GM12891 (cell line): ENCODE measurements around the gene UBE2U.

Experiments used
- POLR2A ChIP-seq: IDR thresholded peaks from 2 replicates; pipeline ENCODE4 v1.6.1; 2011; ENCODE audit warnings: low read depth, low read length, control low read depth
- SPI1 ChIP-seq: IDR thresholded peaks from 2 replicates; pipeline ENCODE4 v1.6.1; 2011; ENCODE audit warnings: low read depth, low read length, control low read depth
- TAF1 ChIP-seq: IDR thresholded peaks from 2 replicates; pipeline ENCODE4 v1.6.1; 2011; ENCODE audit warnings: low read depth, low read length, control low read depth

DNA sequence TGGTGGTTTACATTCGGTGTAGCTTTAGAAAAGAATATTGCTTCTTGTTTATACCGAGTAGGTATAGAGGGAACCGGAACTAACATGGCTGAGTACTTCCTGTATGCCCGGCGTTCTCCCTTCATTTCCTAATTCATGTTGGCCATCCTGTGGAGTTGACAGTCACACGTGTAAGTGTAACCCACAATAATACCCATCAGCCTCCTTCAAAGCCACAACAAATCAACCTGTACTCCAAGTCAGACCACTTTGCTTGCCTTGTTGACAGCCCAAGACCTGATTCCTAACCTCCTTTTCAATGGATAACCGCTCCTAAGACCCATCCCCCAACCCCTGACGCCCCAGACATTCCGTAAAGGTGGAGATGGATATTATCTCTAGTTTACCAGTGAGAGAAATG is 42.1 kb downstream of the UBE2U start:
- TF ChIP-seq SPI1 (no peak), TAF1 (no peak), POLR2A (no peak)
